Activated CD8-positive, alpha-beta memory T cell treated with anti-CD3 and anti-CD28 coated beads, Interleukin-2, amount 50 U/mL, for 24 hours (primary cell): ENCODE measurements around the gene SMIM44.
"Not testable (repeated sequence)": the region's sequence is repeated elsewhere in the genome, so short reads cannot be mapped to it uniquely, and the experiment has no call there.

ENCODE experiments used
- DNase-seq: peaks from one replicate; pipeline ENCODE4 v3.0.0-alpha.2; 2020; ENCODE audit errors: extremely low read depth

The SMIM44 gene

GRCh38 chr19:3517638-3518037 lies 34.4 kb upstream of the SMIM44 start:
- DNase-seq: no peak

- no peak for DNase-seq
Observed at GRCh38 chr19:3516675-3517207, 33.5 kb upstream of the SMIM44 start.

GRCh38 chr19:3515891-3516422 lies 32.7 kb upstream of the SMIM44 start:
- DNase-seq: no peak

DNA sequence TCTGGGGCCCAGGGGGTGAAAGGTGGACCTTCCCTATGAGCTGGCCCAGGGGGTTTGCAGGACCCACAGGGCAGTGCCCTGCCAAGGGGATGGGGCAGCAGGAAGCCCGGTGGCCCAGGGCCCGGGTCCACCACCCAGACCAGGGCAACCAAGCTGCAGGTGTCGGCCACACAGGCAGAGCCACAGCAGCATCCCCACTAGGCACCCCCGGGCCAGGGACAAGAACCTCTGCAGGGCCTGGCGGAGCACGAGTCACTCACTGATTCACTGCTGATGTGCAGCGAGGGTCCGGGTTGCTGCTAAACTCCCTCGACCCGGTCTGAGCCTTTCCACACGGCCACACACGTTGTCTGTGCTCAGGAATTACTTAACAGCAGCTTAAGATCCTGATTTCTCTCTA lies 31.7 kb upstream of the SMIM44 start:
- no peak for DNase-seq

GRCh38 chr19:3513229-3514140 lies 30.2 kb upstream of the SMIM44 start:
- DNase-seq: no peak

DNA sequence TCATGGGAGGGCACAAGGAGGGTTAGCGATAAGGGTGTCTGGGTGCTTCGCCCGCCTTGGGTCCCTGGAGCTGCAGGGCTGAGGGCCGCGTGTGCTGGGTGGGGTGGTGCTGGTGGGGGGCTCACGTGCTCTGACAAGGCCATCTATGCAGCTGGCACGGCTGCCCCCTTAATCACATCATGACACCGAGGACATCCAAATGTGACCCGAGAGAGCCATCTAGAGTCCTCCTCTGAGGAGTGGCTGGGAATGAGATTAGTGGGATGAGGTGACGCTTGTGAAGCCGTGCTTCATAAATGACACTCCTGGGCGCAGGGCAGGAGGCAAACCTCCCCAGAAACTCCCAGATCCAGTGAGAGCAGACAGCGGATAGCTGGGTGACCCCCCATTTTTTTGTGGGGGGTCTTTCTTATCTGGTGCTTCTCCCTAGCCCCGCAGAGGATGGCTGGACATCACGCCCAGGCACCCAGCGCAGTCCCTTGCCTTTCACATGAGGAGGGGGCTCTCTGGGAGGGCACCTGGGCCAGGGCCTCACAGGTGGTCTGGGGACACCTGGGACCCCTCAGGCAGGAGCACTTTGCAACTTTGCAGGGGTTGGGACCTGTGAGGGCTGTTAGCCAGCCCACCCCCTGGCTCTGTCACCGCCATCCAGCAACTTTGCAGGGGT lies 29.5 kb upstream of the SMIM44 start:
- DNase-seq: no peak

DNA sequence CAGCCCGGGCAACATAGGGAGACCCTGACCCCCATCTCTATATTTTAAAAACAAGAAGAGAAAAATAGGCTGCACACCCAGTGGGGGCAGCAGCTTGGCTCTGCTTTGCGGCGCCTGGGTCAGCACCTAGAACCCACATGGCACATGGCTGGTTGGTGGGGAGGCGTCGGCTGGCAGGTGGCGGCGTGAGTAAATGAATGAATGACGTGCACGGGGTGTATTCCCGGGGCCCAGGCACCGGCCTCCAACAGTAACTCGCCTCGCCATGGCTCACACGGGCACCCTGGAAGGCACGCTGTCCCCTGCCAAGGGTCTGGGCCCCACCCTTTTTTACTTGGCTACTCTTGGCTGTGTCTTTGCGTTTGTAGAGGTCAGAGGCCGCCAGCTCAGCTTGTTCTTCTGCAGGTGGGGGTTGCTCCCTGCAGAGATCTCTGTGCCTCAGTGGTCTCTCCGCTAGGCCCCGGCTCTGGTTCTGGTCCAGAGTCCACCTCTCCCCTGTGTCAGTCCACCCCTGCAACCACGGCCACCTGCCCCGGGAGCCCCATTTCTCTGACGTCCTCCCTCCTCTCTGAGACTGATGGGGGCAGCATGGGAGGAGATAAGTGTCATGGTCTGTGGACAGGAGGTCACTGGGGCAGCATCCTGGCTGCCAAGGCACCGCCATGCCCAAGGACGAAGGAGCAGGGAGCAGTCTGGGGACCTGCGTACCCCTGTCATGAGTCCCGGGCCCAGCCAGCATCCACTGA lies 28.4 kb upstream of the SMIM44 start:
- no peak for DNase-seq

GRCh38 chr19:3510727-3511126 lies 27.5 kb upstream of the SMIM44 start:
- no peak for DNase-seq

- DNase-seq: no peak
Observed at GRCh38 chr19:3509566-3509989, 26.3 kb upstream of the SMIM44 start.

DNA sequence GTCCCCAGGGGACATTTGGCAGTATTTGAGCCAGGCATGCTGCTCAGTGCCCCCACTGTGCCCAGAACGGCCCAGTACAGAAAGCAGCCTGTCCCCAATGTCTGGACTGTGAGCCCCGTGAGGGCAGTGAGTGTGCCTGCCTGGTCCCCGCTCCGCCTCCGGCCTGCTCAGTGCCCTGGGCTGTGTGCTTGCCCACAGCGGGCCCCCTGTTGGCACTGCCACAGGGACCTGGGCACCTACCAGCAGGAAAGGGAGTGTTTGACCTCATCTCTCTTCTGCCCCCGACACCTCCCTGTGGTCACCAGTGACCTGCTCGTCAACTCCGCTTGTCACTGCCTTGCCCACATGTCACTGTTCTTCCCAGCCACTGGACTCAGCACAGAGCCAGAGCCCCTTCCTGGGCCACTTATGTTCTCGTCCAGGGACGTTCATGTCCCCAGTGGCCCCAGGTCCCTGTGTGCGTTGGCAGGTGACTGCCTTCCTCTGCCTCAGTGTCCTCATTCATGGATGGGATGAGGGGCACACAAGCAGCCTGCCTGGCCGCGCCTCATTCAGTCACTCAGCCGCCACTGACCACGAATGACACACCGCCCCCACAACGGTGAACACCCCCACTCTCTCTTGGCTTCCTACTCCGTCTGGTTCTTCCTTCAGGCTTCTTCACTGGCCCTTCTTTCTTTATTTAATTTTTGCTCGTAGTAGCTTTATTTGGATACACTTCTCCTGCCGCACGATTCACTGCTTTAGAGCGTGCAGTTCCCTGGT lies 25.7 kb upstream of the SMIM44 start:
- no peak for DNase-seq

- DNase-seq: not testable (repeated sequence)
Observed at GRCh38 chr19:3508121-3508661, 24.9 kb upstream of the SMIM44 start.

GRCh38 chr19:3507371-3508120 lies 24.3 kb upstream of the SMIM44 start:
- no peak for DNase-seq

- no peak for DNase-seq
Observed at GRCh38 chr19:3506384-3507340, 23.4 kb upstream of the SMIM44 start.

- DNase-seq: peak; percentile 98
Observed at GRCh38 chr19:3505598-3506383, 22.6 kb upstream of the SMIM44 start, which contains the start of gene FZR1. Gene FZR1, plus strand, starts transcription at chr19:3506311. Its CDS starts 16,679 bp downstream, at chr19:3522990.

- DNase-seq: no peak
Observed at GRCh38 chr19:3504735-3505134, 21.5 kb upstream of the SMIM44 start.

DNA sequence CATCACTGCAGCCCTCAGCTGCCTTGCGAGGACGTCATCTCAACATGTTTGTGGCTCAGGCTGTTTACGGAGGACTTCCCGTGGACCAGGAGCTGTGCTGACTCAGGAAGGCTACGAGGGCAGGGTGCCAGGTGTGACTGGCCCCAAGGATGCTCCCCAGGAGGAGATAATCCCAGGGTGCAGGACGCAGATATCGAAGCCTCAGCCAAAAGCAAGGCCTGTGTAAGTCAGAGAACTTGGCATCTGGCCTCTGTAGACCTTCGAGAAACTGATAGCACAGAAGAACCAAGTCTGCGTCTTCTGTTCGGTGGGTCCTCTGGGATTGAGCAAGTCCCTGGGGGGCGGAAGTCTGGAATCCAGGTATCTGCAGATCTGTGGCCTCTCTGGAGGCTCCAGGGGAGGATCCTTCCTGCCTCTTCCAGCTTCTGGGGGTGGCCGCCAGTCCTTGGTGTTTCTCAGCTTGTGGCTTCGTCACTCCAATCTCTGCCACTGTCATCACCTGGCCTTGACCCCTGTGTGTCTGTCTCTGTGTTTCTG lies 19.9 kb upstream of the SMIM44 start:
- no peak for DNase-seq

DNA sequence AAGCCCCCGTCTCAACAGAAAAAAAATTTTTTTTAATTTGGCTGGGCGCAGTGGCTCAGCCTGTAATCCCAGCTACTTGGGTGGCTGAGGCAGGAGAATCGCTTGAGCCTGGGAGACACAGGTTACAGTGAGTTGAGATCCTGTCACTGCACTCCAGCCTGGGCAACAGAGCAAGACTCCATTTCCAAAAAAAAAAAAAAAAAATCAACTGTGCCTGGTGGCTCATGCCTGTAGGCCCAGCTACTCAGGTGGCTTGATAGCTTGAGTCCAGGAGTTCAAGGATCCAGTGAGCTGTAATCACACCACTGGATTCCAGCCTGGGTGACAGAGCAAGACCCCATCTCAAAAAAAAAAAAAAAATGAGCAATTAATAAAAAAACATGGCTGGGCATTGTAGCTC lies 18.5 kb upstream of the SMIM44 start:
- DNase-seq: no peak
